CD1c-positive myeloid dendritic cell (primary cell): ENCODE data around the gene TLE1.

Experiments
- DNase-seq: peaks from one replicate; pipeline ENCODE4 v3.0.0-alpha.2; 2016; ENCODE audit errors: extremely low spot score

Gene TLE1

DNA sequence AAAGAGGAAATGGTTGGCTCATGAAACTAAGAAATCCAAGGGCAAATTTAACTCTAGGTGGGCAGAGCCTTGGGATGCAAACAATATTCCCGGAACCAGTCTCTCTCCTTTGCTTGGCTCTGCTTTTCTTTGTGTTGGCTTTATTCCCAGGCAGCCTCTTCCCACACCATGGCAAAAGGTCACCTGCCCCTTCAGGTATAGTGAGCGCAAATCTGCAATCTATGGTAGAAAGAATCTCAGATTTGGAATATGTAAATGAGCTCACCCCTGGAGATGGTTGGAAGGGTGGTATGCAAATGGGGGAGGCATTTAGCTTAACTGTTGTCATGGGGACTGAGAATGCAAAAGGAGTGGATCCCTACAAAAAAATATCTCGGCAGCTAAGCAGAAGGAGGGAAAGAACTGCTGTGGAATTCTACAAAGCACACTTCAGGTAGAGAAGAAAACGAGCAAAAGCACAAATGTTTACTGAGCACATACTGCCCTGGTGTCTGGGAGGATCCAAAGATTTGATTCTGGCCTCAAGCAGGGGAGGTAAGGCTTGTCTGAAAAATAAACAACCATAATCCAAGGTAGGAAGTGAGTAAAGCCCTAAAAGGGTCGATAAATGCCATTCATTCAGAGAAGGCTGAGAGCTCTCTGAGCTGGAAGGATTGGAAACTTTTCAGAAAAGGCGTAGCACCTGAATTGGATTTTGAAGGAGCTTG lies 139.7 kb downstream of the TLE1 start:
- DNase-seq: no peak

DNA sequence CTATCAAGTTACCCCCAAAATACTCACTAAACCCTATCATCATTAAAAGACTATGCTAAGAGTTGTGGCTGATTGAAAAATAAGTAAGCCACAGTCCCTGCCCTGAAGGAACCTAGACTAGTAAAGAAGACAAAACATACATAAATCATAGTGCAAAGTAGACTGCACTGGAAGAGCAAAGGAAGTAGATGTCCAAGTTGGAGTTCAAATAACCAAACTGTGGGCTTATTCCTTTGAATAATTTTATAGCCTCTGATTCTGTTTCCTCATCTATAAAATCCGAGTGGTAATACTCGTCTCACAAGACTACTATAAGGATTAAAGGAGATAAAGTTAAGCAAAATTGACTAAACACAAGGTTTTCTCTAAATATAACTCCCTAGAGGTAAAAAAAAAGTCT lies 140.4 kb downstream of the TLE1 start:
- no peak for DNase-seq

DNA sequence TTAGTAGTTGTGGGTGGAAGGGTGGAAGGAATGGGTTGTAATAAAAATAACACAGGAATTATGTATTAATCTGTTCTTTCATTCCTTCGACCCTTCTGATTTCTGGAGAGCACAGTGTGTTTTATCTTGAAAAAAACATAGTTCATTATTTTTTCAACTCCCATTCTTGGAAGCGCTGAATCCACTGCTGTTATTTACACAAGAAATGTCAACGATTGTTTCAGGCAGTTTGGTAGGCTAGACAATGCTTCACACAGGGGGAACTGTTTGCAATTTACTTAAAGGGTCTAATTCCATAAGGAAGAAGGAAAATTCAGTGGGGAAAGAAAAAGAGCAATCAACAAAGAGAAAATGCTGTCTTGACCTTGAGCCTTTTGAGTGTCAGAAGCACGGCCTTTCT lies 142.9 kb downstream of the TLE1 start:
- DNase-seq: no peak

DNA sequence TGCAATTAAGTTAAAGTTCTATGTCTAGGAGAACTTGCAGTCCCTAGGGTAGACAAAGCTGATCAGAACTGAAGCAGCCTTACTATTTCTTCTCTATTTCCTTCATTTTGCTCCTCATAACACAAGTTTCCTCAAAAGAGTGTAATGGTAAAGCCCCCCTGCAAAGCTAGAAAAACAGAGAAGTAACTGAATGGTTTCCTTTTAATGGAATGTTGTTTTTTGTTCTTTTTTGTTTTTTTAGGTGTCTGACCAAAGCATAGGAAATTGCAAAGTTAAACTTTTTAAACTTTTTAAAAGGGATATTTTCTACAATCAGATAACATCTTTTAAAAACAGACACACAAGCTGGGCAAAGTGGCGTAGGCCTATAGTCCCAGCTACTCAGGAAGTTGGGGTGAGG lies 145.7 kb downstream of the TLE1 start:
- no peak for DNase-seq

DNA sequence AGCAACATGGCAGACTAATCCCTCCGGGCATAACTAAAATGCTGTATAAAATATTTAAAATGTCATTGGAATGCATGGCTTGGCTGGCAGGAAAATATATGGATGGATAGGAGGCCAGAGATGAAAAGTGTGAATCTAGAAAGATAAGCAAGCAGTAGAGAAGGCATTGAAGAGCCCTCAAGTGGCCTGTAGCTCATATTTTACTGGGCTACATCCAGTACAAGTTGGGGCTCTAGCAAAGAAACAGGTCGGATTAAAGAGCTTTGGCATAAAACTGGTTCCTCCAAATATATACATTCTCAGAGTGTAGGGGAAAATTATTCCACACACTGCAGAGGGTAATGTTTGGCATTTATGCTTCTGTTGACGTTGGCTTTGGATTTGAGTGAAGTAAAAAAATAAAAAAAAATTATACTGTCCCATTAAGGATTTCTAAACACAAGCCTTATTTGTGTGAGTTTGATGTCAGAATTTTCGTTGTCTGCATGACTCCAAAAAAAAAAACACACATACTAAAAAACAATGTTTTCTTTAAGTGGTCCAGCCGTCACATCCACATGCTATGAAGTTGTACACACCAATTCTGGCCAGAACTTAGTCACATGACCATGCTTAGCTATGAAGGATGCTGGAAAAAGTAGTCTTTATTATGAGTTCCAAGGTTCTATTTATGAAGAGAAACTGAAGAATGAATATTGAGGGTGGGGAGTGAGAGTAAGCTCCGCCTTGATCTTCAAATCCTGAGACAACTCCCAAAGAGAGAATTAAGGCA lies 147.0 kb downstream of the TLE1 start:
- DNase-seq: no peak

DNA sequence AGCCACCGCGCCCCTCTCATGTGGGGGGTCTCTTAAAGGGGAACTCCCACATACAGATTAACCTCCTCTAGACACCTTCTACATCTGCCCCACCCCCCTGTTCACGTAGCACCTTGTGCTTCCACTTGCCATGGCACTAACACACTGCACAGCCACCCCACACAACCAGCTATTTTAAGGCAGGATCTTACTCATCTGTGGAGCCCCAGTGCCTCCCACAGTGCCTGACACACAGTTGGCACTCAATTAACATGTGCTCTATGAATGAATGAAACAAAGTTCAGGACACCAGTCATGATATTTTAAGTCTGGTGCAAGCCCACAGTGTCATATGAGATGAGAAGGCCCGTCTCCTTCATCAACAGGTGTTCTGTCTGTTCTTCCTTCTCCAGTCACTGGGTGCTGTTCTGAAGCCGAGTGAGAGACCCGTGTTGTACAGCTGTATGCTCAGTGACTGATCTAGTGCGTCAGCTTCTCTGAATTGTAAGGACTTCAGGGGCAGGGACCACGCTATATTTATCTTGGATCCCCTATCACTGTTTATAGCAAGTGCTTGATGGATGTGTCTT lies 149.1 kb downstream of the TLE1 start:
- DNase-seq: no peak

DNA sequence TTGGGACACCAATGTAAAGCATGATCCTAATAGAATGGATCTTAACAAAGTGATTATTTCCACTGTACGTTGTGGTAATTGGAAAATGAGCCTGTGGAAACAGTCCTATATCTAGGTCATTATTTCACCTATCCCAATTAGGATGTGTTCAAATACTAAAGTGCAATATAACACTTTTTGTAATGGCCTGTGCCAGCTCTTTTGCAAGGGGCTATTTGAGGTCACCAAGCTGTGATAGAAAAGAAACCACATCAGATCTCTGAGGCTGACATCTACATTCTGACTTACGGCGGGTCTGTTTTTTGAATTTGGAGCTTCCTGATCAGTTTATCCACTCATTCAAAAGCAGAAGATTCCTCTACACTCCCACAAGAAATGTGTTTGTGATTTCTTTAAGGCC lies 150.0 kb downstream of the TLE1 start:
- no peak for DNase-seq

DNA sequence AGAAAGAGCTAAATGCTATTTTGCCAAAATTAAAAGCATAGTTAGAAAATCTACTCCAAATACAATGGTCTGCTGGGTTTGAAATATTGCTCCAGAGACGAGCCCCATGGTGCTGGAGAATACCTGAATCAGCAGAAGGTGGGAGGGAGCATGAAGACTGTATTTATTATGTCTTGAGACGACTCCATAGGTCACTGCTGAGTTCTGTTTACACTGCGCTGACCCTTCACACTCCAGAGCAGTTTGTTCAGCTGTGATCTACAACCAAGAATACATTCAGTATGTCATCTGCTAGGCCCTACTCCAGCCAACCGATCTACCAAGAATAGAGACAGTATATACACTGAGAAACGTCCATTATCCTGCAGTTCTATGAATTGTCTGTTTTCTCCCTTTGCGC lies 150.5 kb downstream of the TLE1 start:
- no peak for DNase-seq

DNA sequence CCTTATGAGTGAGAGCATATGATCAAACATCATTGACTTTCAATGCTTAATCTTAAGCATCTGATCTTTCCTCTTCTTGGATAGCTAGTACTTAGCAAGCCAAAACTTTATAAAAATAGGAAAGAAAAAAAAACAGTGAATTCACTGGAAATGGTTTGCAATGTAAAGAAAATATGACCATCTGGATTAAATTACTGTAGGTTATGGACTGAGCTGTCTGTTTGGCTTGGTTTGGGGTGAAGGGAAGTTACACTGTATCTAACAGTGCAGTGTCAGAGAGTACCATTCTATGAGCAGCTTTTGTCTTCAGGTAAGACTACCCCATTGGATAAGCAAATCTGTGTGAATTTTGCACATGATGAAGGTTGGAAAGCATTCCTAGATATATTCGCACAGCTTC lies 151.4 kb downstream of the TLE1 start:
- DNase-seq: no peak

DNA sequence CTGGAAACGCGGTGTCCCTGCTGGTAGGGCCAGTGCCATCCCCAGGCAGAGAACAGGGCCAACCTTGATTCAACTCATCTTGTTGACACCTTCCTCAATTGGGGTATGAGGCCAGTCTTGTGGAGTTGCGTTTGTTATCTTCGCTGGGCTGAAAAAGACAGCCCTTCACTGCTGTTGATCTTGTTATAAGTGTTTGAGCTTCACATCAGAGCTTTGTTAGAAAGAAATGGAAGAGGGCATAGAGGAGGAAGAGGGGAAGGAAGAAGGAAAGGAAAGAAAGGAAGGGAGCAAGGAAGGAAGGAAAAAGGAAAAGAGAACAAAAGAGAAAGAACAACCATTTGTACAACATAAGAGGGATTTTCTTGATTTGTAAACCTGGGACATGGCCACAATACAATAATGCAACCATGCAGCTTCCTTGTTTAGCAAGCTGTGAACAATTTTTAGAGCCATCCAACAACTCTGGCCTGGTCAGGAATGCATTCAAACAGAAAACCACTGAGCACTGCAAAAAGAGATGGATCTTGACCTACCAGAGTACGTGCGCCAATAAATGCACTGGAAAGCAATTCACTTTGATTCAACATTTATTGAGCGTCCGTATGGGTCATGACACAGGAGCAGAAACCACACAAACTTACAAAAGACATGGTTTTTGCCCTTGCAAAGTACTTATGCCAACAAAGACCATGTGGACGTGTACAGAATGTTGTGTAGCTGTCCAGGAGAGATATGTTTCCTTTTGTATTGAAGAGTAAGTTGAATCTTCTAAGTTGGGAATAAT lies 152.9 kb downstream of the TLE1 start:
- no peak for DNase-seq

DNA sequence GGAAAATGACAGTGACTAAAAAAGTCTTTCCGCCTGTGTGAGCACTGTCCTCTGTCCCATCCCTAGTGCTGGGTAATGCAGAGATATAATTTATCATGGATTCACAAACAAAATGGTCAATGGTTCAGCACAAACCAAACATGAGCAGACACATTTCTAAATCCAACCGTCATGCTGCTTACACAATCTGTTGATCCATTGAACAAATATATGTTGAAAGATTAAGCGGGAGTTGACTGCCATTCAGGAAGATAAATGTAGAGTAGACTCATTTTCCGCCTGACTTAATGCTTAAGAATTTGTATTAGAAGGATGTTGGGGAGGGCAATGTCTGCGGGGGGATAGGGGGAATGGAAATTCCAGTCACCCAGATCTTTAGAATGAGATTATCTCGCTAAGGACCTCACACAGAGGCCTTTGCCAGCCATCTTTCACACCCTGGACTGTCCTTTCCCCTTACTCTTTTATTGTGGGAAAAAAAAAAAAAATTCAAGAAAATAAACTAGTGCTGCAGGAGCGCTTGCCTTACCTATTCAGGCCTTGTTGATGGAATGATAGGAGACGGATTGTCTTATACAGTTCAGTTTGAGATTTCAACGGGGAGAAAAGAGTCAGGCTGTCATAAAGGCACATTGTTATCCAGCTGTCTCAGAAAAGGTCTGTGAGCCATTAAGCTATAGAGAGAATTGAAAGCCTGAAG lies 153.7 kb downstream of the TLE1 start:
- DNase-seq: no peak

DNA sequence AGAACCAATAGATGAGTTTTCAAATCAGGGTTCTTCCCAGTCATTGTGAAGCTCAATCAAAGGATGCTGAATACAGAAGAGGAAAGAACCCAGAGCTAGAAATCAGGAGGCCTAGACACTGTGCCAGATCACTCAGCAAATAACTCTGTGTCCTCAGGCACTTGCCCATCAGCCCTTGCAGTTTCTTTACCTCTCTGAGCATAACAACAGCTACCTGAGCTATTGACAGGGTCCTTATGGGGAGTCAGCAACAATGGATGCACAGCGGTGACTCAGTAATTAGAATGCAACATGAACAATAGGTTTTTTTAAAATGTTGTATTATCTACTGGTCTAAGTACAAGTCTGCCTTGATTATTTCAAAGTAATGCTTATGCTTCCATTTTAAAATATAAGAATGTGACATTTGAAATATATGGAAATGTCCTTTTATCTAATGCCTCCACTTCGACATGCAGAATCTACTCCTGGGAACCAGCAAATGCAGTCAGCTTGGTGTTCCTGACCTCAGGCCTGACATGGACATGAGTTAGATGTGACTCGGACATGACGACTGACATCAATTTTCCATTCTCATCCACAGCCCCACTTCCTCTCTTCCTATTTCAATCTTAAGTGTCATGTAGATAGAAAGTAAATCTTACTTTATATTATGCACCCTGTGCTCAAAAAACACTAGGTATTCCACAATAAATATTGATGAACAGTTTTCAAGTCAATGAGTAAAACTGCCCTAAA lies 155.0 kb downstream of the TLE1 start:
- no peak for DNase-seq
